HepG2 (cell line): ENCODE measurements around the gene SGF29. TPM values are rescaled to one million over a fixed set of nuclear protein-coding genes. Genes with fewer than 3 reads are reported as not detected.

Experiments
- DMAP1 ChIP-seq: IDR thresholded peaks from 2 replicates; pipeline ENCODE4 v1.6.1; 2016
- ISX ChIP-seq: sonication (generic); formaldehyde crosslinking; conservative IDR thresholded peaks from 2 replicates; pipeline ENCODE4 v1.5.0; 2020; ENCODE audit warnings: missing genetic modification reagents
- MBNL3 ChIP-seq: fragments of 250-450 bp; sonication (Bioruptor Pico); conservative IDR thresholded peaks from 2 replicates; pipeline ENCODE4 v1.8.0; 2022; ENCODE audit warnings: mild to moderate bottlenecking, inconsistent platforms
- NR2F6 ChIP-seq, 2 experiments: IDR thresholded peaks; 2 replicates each; pipeline ENCODE4 v1.6.1; 2016; ENCODE audit warnings: antibody characterized with exemption in 1 of 2, mild to moderate bottlenecking in 1 of 2
- ONECUT2 ChIP-seq: sonication (generic); formaldehyde crosslinking; IDR thresholded peaks from 2 replicates; pipeline ENCODE4 v1.4.0; 2020; ENCODE audit warnings: missing genetic modification reagents
- PCBP1 ChIP-seq: fragments of 200-400 bp; formaldehyde crosslinking; IDR thresholded peaks from 2 replicates; pipeline ENCODE4 v1.6.1; 2017; ENCODE audit warnings: mild to moderate bottlenecking, low read depth, low read length, borderline replicate concordance
- PHF5A ChIP-seq: IDR thresholded peaks from one replicate; pipeline ENCODE4 v1.6.1; 2018; ENCODE audit warnings: low read depth, missing genetic modification reagents; ENCODE audit not compliant: unreplicated experiment
- SAP130 ChIP-seq: IDR thresholded peaks from 2 replicates; pipeline ENCODE4 v1.6.1; 2016; ENCODE audit warnings: low read depth
- SKI ChIP-seq: fragments of 450-650 bp; IDR thresholded peaks from one replicate; pipeline ENCODE4 v1.6.1; 2018; ENCODE audit warnings: mild to moderate bottlenecking; ENCODE audit not compliant: partially characterized antibody
- THAP11 ChIP-seq: IDR thresholded peaks from 2 replicates; pipeline ENCODE4 v1.6.1; 2016; ENCODE audit warnings: missing biosample characterization, missing genetic modification reagents
- TSC22D2 ChIP-seq: sonication (generic); formaldehyde crosslinking; IDR thresholded peaks from 2 replicates; pipeline ENCODE4 v1.5.1; 2020; ENCODE audit warnings: missing genetic modification reagents, mild to moderate bottlenecking, borderline replicate concordance
- ZBTB43 ChIP-seq: sonication (generic); formaldehyde crosslinking; conservative IDR thresholded peaks from 2 replicates; pipeline ENCODE4 v1.4.0; 2020; ENCODE audit warnings: missing genetic modification reagents
- ZBTB49 ChIP-seq: sonication (generic); formaldehyde crosslinking; IDR thresholded peaks from 2 replicates; pipeline ENCODE4 v1.4.0; 2020; ENCODE audit warnings: missing genetic modification reagents, borderline replicate concordance
- ZNF543 ChIP-seq: sonication (generic); formaldehyde crosslinking; IDR thresholded peaks from 2 replicates; pipeline ENCODE4 v1.4.0; 2020; ENCODE audit warnings: mild to moderate bottlenecking, missing genetic modification reagents
- ZNF704 ChIP-seq: sonication (generic); formaldehyde crosslinking; IDR thresholded peaks from 2 replicates; pipeline ENCODE4 v1.8.1; 2023; ENCODE audit warnings: mild to moderate bottlenecking, inconsistent platforms, moderate library complexity, missing genetic modification reagents, borderline replicate concordance
- ZNF746 ChIP-seq: sonication (generic); formaldehyde crosslinking; IDR thresholded peaks from 2 replicates; pipeline ENCODE4 v1.8.0; 2022; ENCODE audit warnings: mild to moderate bottlenecking, missing genetic modification reagents
- polyA plus RNA-seq, 8 experiments: library from polyadenylated mRNA; depleted of rRNA in 3 of 8; stranded (reverse) in 7 of 8; unstranded in 1 of 8; fragments of >200 nt; fragmentation: Illumina TruSeq in 4 of 8; extraction: Trizol in 4 of 8; gene quantifications; 2 replicates each; pipeline versions ENCODE4 v1.2.1 to v1.2.3, GENCODE V29; 2011 to 2016; ENCODE audit warnings: low read depth in 4 of 8, missing spikeins in 1 of 8, mixed read lengths in 1 of 8; ENCODE audit not compliant: insufficient read depth in 1 of 8
- total RNA-seq, 5 experiments: library from RNA; depleted of rRNA; stranded (reverse); fragments of >200 nt; fragmentation: Illumina TruSeq; extraction: Trizol; gene quantifications; 2 replicates each; pipeline ENCODE4 v1.2.3, GENCODE V29; 2016; ENCODE audit warnings: low read depth in 1 of 5
- TF ChIP-seq, protein P1 (sequence below): sonication (generic); formaldehyde crosslinking; IDR thresholded peaks from 2 replicates; pipeline ENCODE4 v1.5.1; 2020; ENCODE audit warnings: mild to moderate bottlenecking, missing genetic modification reagents, moderate library complexity
- TF ChIP-seq, protein P2 (sequence below): sonication (generic); formaldehyde crosslinking; IDR thresholded peaks from 2 replicates; pipeline ENCODE4 v1.5.0; 2020; ENCODE audit warnings: missing genetic modification reagents

Gene SGF29
- total and polyA plus RNA-seq, 2 of the 13 experiments (the other 11 are each of a cell fraction or from before 2014, with no cell fraction given) = 5.0 to 29.4 TPM

DNA sequence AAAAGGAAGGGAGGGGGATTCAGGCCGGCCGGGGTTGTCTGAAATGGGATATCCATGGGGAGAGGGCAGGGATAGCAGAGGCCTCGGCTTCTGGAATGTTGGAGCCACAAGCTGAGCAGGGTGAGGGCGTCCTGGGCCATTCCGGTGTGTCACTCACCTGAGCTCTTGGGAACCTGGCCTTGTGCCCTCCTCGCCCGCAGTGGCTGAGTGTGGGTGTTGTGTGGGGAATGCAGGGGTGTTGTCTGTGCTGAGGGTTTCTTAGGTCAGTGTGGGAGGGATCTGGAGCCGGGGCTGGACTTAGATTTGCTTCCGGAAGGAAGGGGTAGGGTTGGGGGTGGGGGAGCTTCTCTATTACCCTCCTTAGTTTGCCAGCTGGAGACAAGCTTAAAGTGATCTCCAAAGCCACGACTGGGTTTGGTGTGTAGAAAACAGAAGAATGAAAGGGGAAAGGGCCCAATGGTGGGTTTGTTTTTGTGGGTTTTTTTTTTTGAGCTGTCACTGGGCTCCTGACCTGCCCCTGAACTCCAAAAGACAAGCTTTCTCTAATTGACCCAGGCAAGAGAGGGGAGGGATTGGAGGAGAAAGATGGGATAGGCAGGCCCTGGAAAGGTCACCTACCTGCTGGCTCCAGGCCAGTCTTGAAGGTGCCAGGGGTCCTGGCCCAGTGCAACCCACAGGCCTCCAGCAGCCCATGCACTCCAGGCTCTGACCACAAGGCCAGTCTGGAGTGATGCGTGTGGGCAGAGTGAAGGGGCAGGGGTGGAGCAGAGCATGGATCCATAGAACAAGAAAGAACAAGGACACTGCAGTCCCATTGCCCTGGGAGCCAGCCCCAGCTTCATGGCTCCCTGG is 43.3 kb downstream of the SGF29 start, which contains the start of gene SULT1A2 (continued):
- TF ChIP-seq DMAP1 (CRISPR knock-in tag) (0 out of 2 replicates have a peak, but pooled peaks have one; percentile 42), ZBTB49 (CRISPR knock-in tag) (no peak), NR2F6 (IDR thresholded peaks at IDR 0.05) (no peak), NR2F6 (CRISPR knock-in tag; IDR thresholded peaks at IDR 0.05) (peak; percentile 45; the same call in 1 of the 2 replicates), PCBP1 (no peak), ISX (0 out of 2 replicates have a peak, but pooled peaks have one; percentile 35), ZNF746 (CRISPR knock-in tag) (0 out of 2 replicates have a peak, but pooled peaks have one; percentile 21), ZNF543 (CRISPR knock-in tag) (no peak), ZBTB43 (no peak), MBNL3 (CRISPR knock-in tag) (no peak), THAP11 (CRISPR knock-in tag) (no peak), TSC22D2 (CRISPR knock-in tag) (no peak), ONECUT2 (CRISPR knock-in tag) (no peak), PHF5A (no peak), SKI (no peak), ZNF704 (CRISPR knock-in tag) (no peak; the same call in 1 of the 2 replicates), SAP130 (CRISPR knock-in tag) (peak; percentile 49; the same call in 1 of the 2 replicates)
- TF ChIP-seq, protein P1, sequence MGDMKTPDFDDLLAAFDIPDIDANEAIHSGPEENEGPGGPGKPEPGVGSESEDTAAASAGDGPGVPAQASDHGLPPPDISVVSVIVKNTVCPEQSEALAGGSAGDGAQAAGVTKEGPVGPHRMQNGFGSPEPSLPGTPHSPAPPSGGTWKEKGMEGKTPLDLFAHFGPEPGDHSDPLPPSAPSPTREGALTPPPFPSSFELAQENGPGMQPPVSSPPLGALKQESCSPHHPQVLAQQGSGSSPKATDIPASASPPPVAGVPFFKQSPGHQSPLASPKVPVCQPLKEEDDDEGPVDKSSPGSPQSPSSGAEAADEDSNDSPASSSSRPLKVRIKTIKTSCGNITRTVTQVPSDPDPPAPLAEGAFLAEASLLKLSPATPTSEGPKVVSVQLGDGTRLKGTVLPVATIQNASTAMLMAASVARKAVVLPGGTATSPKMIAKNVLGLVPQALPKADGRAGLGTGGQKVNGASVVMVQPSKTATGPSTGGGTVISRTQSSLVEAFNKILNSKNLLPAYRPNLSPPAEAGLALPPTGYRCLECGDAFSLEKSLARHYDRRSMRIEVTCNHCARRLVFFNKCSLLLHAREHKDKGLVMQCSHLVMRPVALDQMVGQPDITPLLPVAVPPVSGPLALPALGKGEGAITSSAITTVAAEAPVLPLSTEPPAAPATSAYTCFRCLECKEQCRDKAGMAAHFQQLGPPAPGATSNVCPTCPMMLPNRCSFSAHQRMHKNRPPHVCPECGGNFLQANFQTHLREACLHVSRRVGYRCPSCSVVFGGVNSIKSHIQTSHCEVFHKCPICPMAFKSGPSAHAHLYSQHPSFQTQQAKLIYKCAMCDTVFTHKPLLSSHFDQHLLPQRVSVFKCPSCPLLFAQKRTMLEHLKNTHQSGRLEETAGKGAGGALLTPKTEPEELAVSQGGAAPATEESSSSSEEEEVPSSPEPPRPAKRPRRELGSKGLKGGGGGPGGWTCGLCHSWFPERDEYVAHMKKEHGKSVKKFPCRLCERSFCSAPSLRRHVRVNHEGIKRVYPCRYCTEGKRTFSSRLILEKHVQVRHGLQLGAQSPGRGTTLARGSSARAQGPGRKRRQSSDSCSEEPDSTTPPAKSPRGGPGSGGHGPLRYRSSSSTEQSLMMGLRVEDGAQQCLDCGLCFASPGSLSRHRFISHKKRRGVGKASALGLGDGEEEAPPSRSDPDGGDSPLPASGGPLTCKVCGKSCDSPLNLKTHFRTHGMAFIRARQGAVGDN (CRISPR knock-in tag) = peak; percentile 71
- TF ChIP-seq, protein P2, sequence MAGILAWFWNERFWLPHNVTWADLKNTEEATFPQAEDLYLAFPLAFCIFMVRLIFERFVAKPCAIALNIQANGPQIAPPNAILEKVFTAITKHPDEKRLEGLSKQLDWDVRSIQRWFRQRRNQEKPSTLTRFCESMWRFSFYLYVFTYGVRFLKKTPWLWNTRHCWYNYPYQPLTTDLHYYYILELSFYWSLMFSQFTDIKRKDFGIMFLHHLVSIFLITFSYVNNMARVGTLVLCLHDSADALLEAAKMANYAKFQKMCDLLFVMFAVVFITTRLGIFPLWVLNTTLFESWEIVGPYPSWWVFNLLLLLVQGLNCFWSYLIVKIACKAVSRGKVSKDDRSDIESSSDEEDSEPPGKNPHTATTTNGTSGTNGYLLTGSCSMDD = no peak
